Activated T-cell treated with anti-CD3 and anti-CD28 coated beads, Interleukin-2, amount 50 U/mL, for 24 hours (primary cell): ENCODE measurements around the gene SPSB3.
"Not testable (repeated sequence)": the region's sequence is repeated elsewhere in the genome, so short reads cannot be mapped to it uniquely, and the experiment has no call there.

Experiments
- DNase-seq: peaks from one replicate; pipeline ENCODE4 v3.0.0-alpha.2; 2020
- H3K27ac Mint-ChIP-seq: 2 replicates; pipeline ENCODE4 v1.8.0; 2020; ENCODE audit warnings: mild to moderate bottlenecking, mixed read lengths
- H3K27me3 Mint-ChIP-seq: 2 replicates; pipeline ENCODE4 v1.8.0; 2020; ENCODE audit warnings: mixed read lengths
- H3K36me3 Mint-ChIP-seq: 2 replicates; pipeline ENCODE4 v1.8.0; 2020; ENCODE audit warnings: low read depth, mixed read lengths
- H3K4me1 Mint-ChIP-seq: 2 replicates; pipeline ENCODE4 v1.8.0; 2020; ENCODE audit warnings: low read depth, mixed read lengths
- H3K4me3 Mint-ChIP-seq: 2 replicates; pipeline ENCODE4 v1.8.0; 2020; ENCODE audit warnings: mild to moderate bottlenecking, moderate library complexity, mixed read lengths
- H3K9me3 Mint-ChIP-seq: 2 replicates; pipeline ENCODE4 v1.8.0; 2020; ENCODE audit warnings: mixed read lengths

The SPSB3 gene

GRCh38 chr16:1800701-1801100, 18.3 kb upstream of the SPSB3 start:
- Mint-ChIP-seq H3K27me3 (no peaks in the 10 kb centered on the region), H3K4me3 (no peak overlapping the region), H3K36me3 (peaks cover 60% of the 10 kb centered on the region), H3K9me3 (peaks cover 12% of the 10 kb centered on the region), H3K4me1 (no peaks in the 10 kb centered on the region), H3K27ac (no peak overlapping the region)
- no peak for DNase-seq

GRCh38 chr16:1799263-1799662, 16.9 kb upstream of the SPSB3 start:
- Mint-ChIP-seq H3K9me3 (peaks cover 12% of the 10 kb centered on the region), H3K36me3 (peaks cover 50% of the 10 kb centered on the region)
- not testable (repeated sequence) for H3K27me3 Mint-ChIP-seq, H3K4me3 Mint-ChIP-seq, H3K27ac Mint-ChIP-seq, DNase-seq, H3K4me1 Mint-ChIP-seq

- Mint-ChIP-seq H3K4me1 (no peaks in the 10 kb centered on the region), H3K27ac (no peak overlapping the region), H3K4me3 (no peak overlapping the region), H3K27me3 (no peaks in the 10 kb centered on the region), H3K36me3 (peaks cover 41% of the 10 kb centered on the region), H3K9me3 (peaks cover 12% of the 10 kb centered on the region)
- DNase-seq = no peak
Measured at GRCh38 chr16:1794908-1795666, 12.7 kb upstream of the SPSB3 start.

GRCh38 chr16:1794221-1794871, 12.0 kb upstream of the SPSB3 start:
- H3K36me3 Mint-ChIP-seq = peaks cover 34% of the 10 kb centered on the region
- H3K9me3 Mint-ChIP-seq = peaks cover 10% of the 10 kb centered on the region
- no peak overlapping the region for H3K4me3 Mint-ChIP-seq
- no peaks in the 10 kb centered on the region for H3K4me1 Mint-ChIP-seq
- DNase-seq = no peak
- H3K27ac Mint-ChIP-seq = no peak overlapping the region
- no peaks in the 10 kb centered on the region for H3K27me3 Mint-ChIP-seq

- no peaks in the 10 kb centered on the region for H3K27me3 Mint-ChIP-seq
- H3K4me3 Mint-ChIP-seq = no peak within 1 kb of the TSS
- H3K9me3 Mint-ChIP-seq = peaks cover 5% of the 10 kb centered on the region
- peaks cover 1% of the 10 kb centered on the region for H3K4me1 Mint-ChIP-seq
- peaks cover 34% of the 10 kb centered on the region for H3K36me3 Mint-ChIP-seq
- H3K27ac Mint-ChIP-seq = no peak within 1 kb of the TSS
- no peak for DNase-seq
Measured at GRCh38 chr16:1793578-1794220, 11.3 kb upstream of the SPSB3 start, which contains the start of gene IGFALS. Gene IGFALS, minus strand, starts transcription at chr16:1793705. Its CDS starts 53 bp downstream, at chr16:1793652.

- Mint-ChIP-seq H3K36me3 (peaks cover 39% of the 10 kb centered on the region), H3K4me1 (peaks cover 1% of the 10 kb centered on the region), H3K27me3 (no peaks in the 10 kb centered on the region), H3K4me3 (no peak overlapping the region), H3K9me3 (peaks cover 5% of the 10 kb centered on the region), H3K27ac (no peak overlapping the region)
- DNase-seq = no peak
Measured at GRCh38 chr16:1792836-1793577, 10.6 kb upstream of the SPSB3 start.

- peaks cover 38% of the 10 kb centered on the region for H3K36me3 Mint-ChIP-seq
- DNase-seq = no peak
- peaks cover 1% of the 10 kb centered on the region for H3K4me1 Mint-ChIP-seq
- H3K9me3 Mint-ChIP-seq = peaks cover 1% of the 10 kb centered on the region
- no peak overlapping the region for H3K27ac Mint-ChIP-seq
- no peaks in the 10 kb centered on the region for H3K27me3 Mint-ChIP-seq
- no peak overlapping the region for H3K4me3 Mint-ChIP-seq
Measured at GRCh38 chr16:1791943-1792812, 9.8 kb upstream of the SPSB3 start.

- H3K4me3 Mint-ChIP-seq = no peak overlapping the region
- no peaks in the 10 kb centered on the region for H3K27me3 Mint-ChIP-seq
- no peaks in the 10 kb centered on the region for H3K9me3 Mint-ChIP-seq
- H3K27ac Mint-ChIP-seq = no peak overlapping the region
- H3K36me3 Mint-ChIP-seq = peaks cover 37% of the 10 kb centered on the region
- H3K4me1 Mint-ChIP-seq = peaks cover 1% of the 10 kb centered on the region
- DNase-seq = no peak
Measured at GRCh38 chr16:1791256-1791942, 9.0 kb upstream of the SPSB3 start.

GRCh38 chr16:1790611-1791255, 8.4 kb upstream of the SPSB3 start:
- peaks cover 42% of the 10 kb centered on the region for H3K36me3 Mint-ChIP-seq
- H3K9me3 Mint-ChIP-seq = no peaks in the 10 kb centered on the region
- H3K27me3 Mint-ChIP-seq = no peaks in the 10 kb centered on the region
- H3K4me1 Mint-ChIP-seq = peaks cover 2% of the 10 kb centered on the region
- no peak for DNase-seq
- no peak overlapping the region for H3K27ac Mint-ChIP-seq
- H3K4me3 Mint-ChIP-seq = no peak overlapping the region

- no peaks in the 10 kb centered on the region for H3K27me3 Mint-ChIP-seq
Measured at GRCh38 chr16:1790261-1790610, 7.9 kb upstream of the SPSB3 start.

GRCh38 chr16:1789643-1790045, 7.3 kb upstream of the SPSB3 start:
- H3K9me3 Mint-ChIP-seq = no peaks in the 10 kb centered on the region
- no peaks in the 10 kb centered on the region for H3K27me3 Mint-ChIP-seq
- H3K36me3 Mint-ChIP-seq = peaks cover 48% of the 10 kb centered on the region
- peaks cover 11% of the 10 kb centered on the region for H3K4me1 Mint-ChIP-seq
- no peak overlapping the region for H3K27ac Mint-ChIP-seq
- no peak overlapping the region for H3K4me3 Mint-ChIP-seq
- no peak for DNase-seq

More at GRCh38 chr16:1790261-1790610, 7.9 kb upstream of the SPSB3 start:
- no peak for DNase-seq
- peaks cover 43% of the 10 kb centered on the region for H3K36me3 Mint-ChIP-seq
- H3K4me3 Mint-ChIP-seq = no peak overlapping the region
- no peaks in the 10 kb centered on the region for H3K9me3 Mint-ChIP-seq
- no peak overlapping the region for H3K27ac Mint-ChIP-seq
- H3K4me1 Mint-ChIP-seq = peaks cover 7% of the 10 kb centered on the region

GRCh38 chr16:1788708-1789100, 6.3 kb upstream of the SPSB3 start:
- no peaks in the 10 kb centered on the region for H3K27me3 Mint-ChIP-seq
- no peak overlapping the region for H3K4me3 Mint-ChIP-seq
- no peaks in the 10 kb centered on the region for H3K9me3 Mint-ChIP-seq
- peaks cover 16% of the 10 kb centered on the region for H3K4me1 Mint-ChIP-seq
- H3K36me3 Mint-ChIP-seq = peaks cover 51% of the 10 kb centered on the region
- DNase-seq = peak; percentile 26
- no peak overlapping the region for H3K27ac Mint-ChIP-seq

- Mint-ChIP-seq H3K36me3 (peaks cover 55% of the 10 kb centered on the region), H3K4me1 (peaks cover 19% of the 10 kb centered on the region), H3K4me3 (no peak overlapping the region), H3K27ac (no peak overlapping the region), H3K27me3 (no peaks in the 10 kb centered on the region), H3K9me3 (no peaks in the 10 kb centered on the region)
- no peak for DNase-seq
Measured at GRCh38 chr16:1788095-1788707, 5.8 kb upstream of the SPSB3 start.
